NK-92 treated with Interleukin-12 subunit alpha and Interleukin-12 subunit beta, amount 100 ng/mL, for 24 hours (cell line): ENCODE measurements around the gene FCRL6.

ENCODE experiments used
- DNase-seq: peaks from one replicate; lab custom pipeline; 2025; lab: John Stamatoyannopoulos, UW

The FCRL6 gene

GRCh38 chr1:159862557-159862956, 60.4 kb downstream of the FCRL6 start, which contains the start of gene VSIG8:
VSIG8 (minus strand) TSS chr1:159862657; CDS start chr1:159862521, 136 bp downstream.
- DNase-seq = no peak

GRCh38 chr1:159864262-159864661, 62.1 kb downstream of the FCRL6 start:
- no peak for DNase-seq
